Activated naive CD8-positive, alpha-beta T cell treated with anti-CD3 and anti-CD28 coated beads, Interleukin-2, amount 10 ng/mL, durations not matched to agents 7 days and 5 days (primary cell): ENCODE data around the gene DAPK1. TPM values are rescaled to one million over a fixed set of nuclear protein-coding genes. Genes with fewer than 3 reads are reported as not detected.

Experiments
- ATAC-seq: fragments of 150-1000 bp; cut with Tn5 transposase; one replicate; pipeline ENCODE4 v1.10.0; 2021; ENCODE audit warnings: low read depth, moderate library complexity
- POLR2A ChIA-PET: fragments of 350-600 bp; sonication (Branson Sonifier 250); formaldehyde crosslinking; loops from one replicate; lab custom pipeline; 2021; ENCODE audit warnings: antibody characterized with exemption; lab: Charles Lee
- DNase-seq: peaks from one replicate; pipeline ENCODE4 v3.0.0; 2021
- H3K27ac Mint-ChIP-seq: one replicate; pipeline ENCODE4 v1.8.0; 2022; ENCODE audit warnings: mild to moderate bottlenecking, mixed read lengths
- H3K27me3 Mint-ChIP-seq: one replicate; pipeline ENCODE4 v1.8.0; 2022; ENCODE audit warnings: mild to moderate bottlenecking, moderate library complexity, mixed read lengths
- H3K36me3 Mint-ChIP-seq: one replicate; pipeline ENCODE4 v1.8.0; 2021; ENCODE audit warnings: mild to moderate bottlenecking, mixed read lengths
- H3K4me1 Mint-ChIP-seq: one replicate; pipeline ENCODE4 v1.8.0; 2021; ENCODE audit warnings: mixed read lengths
- H3K4me3 Mint-ChIP-seq: one replicate; pipeline ENCODE4 v1.8.0; 2022; ENCODE audit warnings: mild to moderate bottlenecking, moderate library complexity, mixed read lengths
- H3K9me3 Mint-ChIP-seq: one replicate; pipeline ENCODE4 v1.8.0; 2021; ENCODE audit warnings: mixed read lengths
- total RNA-seq, 2 experiments: library from RNA; stranded (reverse); gene quantifications; one replicate each; pipeline ENCODE4 v1.2.3, GENCODE V29; 2021

Gene DAPK1
- total RNA-seq, 2 experiments from 2014 or later, result 1.2 to 1.3 TPM

DNA sequence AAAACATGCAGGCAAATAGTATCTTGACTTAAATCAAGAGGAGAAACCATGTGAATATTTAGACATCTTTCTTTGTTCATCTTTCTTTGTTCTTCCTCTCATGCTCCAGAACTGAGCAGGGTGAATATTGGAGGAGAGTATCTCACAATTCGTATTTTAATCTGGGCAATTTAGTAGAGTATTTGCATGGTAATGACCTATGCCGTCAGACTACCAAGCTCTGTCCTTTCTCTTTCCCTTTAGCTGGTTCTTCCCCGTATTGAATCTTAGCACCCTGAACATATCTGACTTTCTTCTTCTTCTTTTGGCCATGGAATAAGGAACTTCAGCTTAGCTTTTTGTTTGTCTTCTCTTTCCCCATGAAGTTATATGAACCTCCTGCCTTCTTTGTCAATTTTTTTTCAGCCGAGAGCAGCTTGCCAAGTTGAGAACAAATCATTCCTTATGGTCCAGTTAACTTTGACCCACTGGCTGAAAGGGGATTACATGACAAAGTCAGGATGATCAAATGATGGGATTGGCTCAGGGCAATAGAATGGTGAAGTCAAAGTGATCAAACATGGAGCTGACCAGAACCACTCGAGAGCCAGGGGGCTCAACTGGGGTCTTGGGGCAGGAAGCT is 95.8 kb downstream of the DAPK1 start:
- POLR2A ChIA-PET, result no interaction called here
- H3K4me3 Mint-ChIP-seq, result no peak overlapping the region
- peaks cover 1% of the 10 kb centered on the region for H3K27me3 Mint-ChIP-seq
- no peaks in the 10 kb centered on the region for H3K36me3 Mint-ChIP-seq
- no peak for ATAC-seq
- DNase-seq, result no peak
- no peaks in the 10 kb centered on the region for H3K9me3 Mint-ChIP-seq
- H3K27ac Mint-ChIP-seq, result no peak overlapping the region
- H3K4me1 Mint-ChIP-seq, result no peaks in the 10 kb centered on the region

DNA sequence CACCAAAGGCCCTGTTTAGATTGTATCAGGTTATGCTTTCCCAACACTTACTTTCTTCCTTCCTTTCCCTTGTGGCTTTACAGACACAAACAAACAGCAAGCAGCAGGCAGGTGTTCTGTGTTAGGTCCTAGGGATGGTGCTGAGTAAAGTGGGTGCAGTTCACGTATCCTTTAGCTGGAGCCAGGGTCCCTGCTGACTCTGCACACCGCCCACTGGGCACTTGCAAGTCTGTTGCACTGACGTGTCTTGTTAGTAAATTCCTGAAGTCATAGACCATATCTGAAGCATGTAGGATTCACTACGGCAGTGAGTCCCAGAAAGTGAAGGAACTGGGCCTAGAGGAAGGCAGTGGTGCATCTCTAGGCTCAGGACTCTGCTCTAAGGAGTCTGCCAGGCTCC is 96.5 kb downstream of the DAPK1 start:
- H3K27ac Mint-ChIP-seq, result no peak overlapping the region

DNA sequence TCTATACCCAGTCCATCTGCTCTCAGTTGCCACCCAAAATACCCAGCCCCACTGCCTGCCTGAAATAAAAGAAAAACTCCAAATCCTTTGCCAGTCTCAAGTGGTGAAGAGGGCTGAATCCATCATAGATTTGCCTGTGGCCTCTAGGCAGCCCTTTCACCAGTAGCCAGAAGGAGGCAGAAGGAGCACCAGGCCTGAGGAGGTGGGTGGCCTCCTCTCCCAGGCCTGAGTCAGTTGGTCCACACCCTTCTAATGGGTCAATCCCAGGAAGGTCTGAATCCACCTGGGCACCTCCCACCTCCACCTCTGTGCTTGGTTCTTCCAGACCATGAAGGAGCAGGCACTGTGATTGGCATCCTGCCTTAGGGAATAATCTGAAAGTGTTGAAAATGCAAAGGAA is 97.0 kb downstream of the DAPK1 start:
- Mint-ChIP-seq H3K4me3 (no peak overlapping the region), H3K36me3 (no peaks in the 10 kb centered on the region), H3K27ac (no peak overlapping the region), H3K27me3 (peaks cover 1% of the 10 kb centered on the region), H3K4me1 (no peaks in the 10 kb centered on the region), H3K9me3 (no peaks in the 10 kb centered on the region)
- POLR2A ChIA-PET, result no interaction called here
- no peak for ATAC-seq
- no peak for DNase-seq

More for the DNA sequence above, 96.5 kb downstream of the DAPK1 start:
- Mint-ChIP-seq H3K4me3 (no peak overlapping the region), H3K4me1 (no peaks in the 10 kb centered on the region), H3K9me3 (no peaks in the 10 kb centered on the region), H3K27me3 (peaks cover 1% of the 10 kb centered on the region), H3K36me3 (no peaks in the 10 kb centered on the region)
- DNase-seq (no peak), ATAC-seq (no peak)
- POLR2A ChIA-PET, result no interaction called here

DNA sequence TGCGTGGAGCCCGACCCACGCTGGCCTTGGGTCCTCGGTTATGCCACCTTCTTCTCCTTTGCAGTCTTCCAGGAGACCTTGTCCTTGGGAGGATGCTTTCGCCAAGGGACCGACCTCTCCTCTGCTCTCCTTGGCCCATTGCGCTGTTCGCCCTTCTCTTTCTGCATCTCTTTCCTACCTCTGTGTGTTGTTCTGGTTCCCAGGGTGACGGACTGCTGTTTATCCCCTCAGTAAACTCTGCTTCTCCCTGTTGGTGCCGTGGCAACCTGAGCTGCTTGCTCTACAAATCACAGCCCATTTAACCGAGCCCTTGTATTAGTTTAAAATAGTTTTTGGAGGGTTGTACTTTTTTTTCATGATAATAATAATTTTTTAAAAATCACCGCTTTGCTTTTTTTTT is 97.9 kb downstream of the DAPK1 start:
- H3K4me3 Mint-ChIP-seq, result no peak overlapping the region
- H3K27ac Mint-ChIP-seq, result no peak overlapping the region
- ATAC-seq (no peak), DNase-seq (no peak)
- no peaks in the 10 kb centered on the region for H3K4me1 Mint-ChIP-seq
- POLR2A ChIA-PET, result interaction anchor here (0.6 kb wide), 1 partner anchor 657 kb away, joined by 4 read pairs; no protein-coding TSS in a partner anchor
- no peaks in the 10 kb centered on the region for H3K9me3 Mint-ChIP-seq
- H3K27me3 Mint-ChIP-seq, result peaks cover 1% of the 10 kb centered on the region
- no peaks in the 10 kb centered on the region for H3K36me3 Mint-ChIP-seq

DNA sequence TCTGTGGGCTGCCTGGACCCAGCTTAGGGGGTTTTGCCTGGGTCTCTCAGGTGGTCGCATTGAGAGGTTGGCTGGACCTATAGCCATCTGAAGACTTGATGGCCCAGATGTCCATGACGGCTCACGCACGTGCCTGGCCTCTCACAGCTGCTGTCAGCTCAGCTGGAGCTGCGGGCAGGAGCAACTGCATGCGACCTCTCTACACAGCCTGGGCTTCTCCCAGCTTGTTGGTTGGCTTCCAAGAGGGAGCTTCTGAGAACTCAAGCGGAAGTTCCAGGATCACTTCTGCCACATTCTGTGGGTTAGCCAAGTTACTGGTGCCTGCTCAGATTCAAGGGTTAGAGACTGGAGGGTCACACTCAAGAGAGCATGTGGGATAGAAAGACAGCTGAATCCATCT is 99.2 kb downstream of the DAPK1 start:
- Mint-ChIP-seq H3K36me3 (no peaks in the 10 kb centered on the region), H3K27ac (no peak overlapping the region), H3K27me3 (peaks cover 1% of the 10 kb centered on the region), H3K4me1 (no peaks in the 10 kb centered on the region), H3K4me3 (no peak overlapping the region), H3K9me3 (no peaks in the 10 kb centered on the region)
- POLR2A ChIA-PET, result no interaction called here
- no peak for DNase-seq
- ATAC-seq, result no peak

DNA sequence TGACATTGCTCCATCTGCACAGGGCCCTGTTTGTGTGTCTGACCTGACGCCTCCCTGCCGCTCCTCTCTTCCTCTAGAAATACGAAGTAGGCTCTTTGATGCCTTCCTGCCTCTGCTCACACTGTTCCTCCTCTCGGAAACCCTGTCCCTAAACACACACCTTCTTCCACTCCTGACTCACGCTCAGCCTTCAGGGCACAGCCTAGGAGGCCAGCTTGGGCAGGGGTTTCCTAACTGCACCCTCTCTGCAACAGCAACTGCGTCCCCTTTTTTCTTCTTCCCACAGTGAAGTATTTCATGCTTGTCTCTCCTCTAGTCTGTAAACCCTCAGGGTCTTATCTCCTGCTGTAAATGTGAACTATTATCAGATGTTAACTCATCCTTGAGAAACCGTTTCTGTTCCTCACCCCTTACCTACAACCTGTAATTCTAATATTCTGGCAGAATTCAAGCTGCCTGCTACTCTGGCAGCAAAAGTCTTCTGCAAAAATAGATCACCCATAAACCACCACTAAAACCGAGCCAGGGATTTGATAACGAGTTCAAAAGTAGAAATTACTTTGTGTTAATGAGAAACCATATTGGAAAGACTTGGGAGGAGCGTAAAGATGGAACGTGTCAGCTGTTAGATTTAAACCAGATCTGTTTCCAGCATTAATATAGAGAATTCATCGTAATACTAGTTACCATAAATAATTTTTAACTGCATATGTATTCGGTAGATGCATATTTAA is 100.2 kb downstream of the DAPK1 start:
- H3K9me3 Mint-ChIP-seq, result no peaks in the 10 kb centered on the region
- H3K27ac Mint-ChIP-seq, result no peak overlapping the region
- DNase-seq (no peak), ATAC-seq (no peak)
- H3K36me3 Mint-ChIP-seq, result no peaks in the 10 kb centered on the region
- H3K27me3 Mint-ChIP-seq, result peaks cover 1% of the 10 kb centered on the region
- no peak overlapping the region for H3K4me3 Mint-ChIP-seq
- POLR2A ChIA-PET, result no interaction called here
- H3K4me1 Mint-ChIP-seq, result no peaks in the 10 kb centered on the region

DNA sequence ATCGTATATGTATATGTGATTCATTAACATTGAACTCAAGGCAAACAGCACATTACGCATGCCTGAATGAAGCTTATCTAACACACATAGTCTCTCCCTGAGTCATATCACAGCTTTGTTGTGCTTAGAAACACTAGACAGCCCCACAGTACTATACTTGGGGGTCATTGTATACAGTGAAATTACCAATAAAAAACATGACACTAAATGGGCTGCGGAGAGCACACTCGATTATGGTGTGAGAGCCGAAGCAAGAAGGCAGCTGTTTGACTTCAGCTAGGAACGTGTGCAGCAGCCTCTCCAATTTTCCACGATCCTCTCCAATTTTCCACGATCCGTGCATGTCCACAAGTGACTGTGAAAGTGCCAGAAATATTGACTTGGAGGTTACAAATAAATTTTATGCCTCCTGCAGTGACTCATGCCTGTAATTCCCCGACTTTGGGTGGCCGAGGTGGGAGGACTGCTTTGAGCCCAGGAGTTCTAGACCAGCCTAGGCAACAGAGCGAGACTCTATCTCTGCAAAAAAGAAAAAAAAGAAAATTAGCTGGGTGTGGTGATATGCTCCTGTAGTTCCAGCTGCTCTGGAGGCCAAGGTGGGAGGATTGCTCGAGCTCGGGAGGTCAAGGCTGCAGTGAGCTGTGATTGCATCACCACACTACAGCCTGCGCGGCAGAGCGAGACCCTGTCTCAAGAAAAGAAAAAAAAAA is 102.4 kb downstream of the DAPK1 start:
- H3K27ac Mint-ChIP-seq, result no peak overlapping the region
- no peaks in the 10 kb centered on the region for H3K9me3 Mint-ChIP-seq
- H3K4me3 Mint-ChIP-seq, result no peak overlapping the region
- no peaks in the 10 kb centered on the region for H3K4me1 Mint-ChIP-seq
- no peak for DNase-seq
- H3K36me3 Mint-ChIP-seq, result no peaks in the 10 kb centered on the region
- POLR2A ChIA-PET, result no interaction called here
- no peak for ATAC-seq
- peaks cover 4% of the 10 kb centered on the region for H3K27me3 Mint-ChIP-seq

DNA sequence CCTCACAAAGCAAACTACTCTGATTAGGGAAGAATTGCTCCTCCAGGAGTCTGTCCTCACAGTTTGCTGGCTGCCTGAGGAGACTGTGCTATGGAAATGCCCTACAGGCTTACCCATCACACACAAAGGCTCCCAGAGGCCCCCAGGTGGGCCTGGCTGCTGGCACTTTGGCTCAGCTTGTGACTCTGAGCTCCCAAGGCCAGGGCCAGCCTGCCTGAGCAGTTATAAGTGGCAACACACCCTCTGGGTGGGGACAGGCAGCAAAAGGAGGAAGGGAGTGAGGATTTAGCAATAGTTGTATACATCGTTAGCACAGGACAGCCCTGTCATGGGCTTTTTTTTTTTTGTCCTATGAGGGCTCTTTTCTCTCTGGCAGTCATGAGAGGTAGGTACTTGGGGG is 103.5 kb downstream of the DAPK1 start:
- Mint-ChIP-seq H3K4me1 (peaks cover 5% of the 10 kb centered on the region), H3K36me3 (no peaks in the 10 kb centered on the region), H3K27ac (no peak overlapping the region), H3K4me3 (no peak overlapping the region), H3K27me3 (peaks cover 13% of the 10 kb centered on the region), H3K9me3 (no peaks in the 10 kb centered on the region)
- POLR2A ChIA-PET, result no interaction called here
- ATAC-seq, result no peak
- no peak for DNase-seq

DNA sequence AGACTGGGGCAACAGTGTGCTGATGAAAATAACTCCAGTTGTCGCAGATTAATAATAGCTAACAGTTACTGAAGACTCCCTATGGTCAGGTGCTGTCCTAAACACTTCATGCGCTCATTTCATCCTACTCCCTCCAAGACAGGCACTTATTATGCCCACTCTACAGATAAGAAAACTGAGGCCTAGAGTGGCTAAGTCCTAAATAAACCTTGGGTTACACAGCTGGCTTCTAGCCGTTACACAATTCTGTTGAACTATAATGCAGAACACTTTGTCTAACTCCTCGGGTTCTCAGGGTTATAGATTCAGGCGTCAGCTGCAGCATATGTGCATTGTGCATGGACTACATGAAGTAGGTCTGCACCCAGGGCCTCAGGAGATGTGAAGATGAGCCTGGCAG is 103.9 kb downstream of the DAPK1 start:
- POLR2A ChIA-PET, result no interaction called here
- H3K4me1 Mint-ChIP-seq, result peaks cover 5% of the 10 kb centered on the region
- H3K9me3 Mint-ChIP-seq, result no peaks in the 10 kb centered on the region
- H3K4me3 Mint-ChIP-seq, result no peak overlapping the region
- H3K27me3 Mint-ChIP-seq, result peaks cover 13% of the 10 kb centered on the region
- H3K27ac Mint-ChIP-seq, result no peak overlapping the region
- H3K36me3 Mint-ChIP-seq, result no peaks in the 10 kb centered on the region
- no peak for DNase-seq
- no peak for ATAC-seq

DNA sequence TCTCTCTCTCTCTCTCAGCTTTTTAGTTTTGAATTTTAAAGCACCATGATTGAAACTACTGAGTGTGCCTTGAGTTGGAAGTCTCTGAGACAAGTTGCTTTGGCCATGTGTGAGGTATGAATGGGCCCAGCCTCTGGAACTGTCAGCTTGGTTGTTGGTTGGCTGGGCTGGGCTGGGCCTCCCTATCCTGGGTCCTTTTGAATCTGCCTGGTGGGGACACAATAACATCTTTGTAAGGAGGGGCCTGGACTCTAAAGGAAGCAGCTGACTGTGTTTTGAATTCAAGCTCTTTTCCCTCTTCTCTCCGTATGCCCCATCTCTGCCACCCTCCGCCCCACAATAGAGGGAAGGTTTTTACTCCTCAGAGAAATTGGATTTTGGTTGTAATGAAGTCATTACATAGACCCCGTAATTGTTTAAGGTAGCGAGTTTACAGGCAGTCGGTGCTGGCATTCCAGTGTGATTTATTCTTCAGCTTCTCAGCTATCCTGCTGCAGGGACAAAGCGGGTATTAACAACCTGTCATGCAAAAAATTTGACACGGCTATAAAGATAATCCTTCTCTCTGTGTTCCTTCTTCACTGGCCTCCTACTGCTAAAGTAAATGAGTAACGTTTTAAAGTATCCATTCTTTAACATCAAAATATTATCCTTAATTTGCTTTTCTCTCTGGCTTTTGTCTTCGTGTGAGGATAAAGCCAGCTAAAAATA is 105.4 kb downstream of the DAPK1 start:
- ATAC-seq (no peak), DNase-seq (no peak)
- H3K9me3 Mint-ChIP-seq, result peaks cover 2% of the 10 kb centered on the region
- POLR2A ChIA-PET, result no interaction called here
- H3K4me3 Mint-ChIP-seq, result no peak overlapping the region
- H3K36me3 Mint-ChIP-seq, result no peaks in the 10 kb centered on the region
- no peak overlapping the region for H3K27ac Mint-ChIP-seq
- H3K27me3 Mint-ChIP-seq, result peaks cover 15% of the 10 kb centered on the region
- peaks cover 6% of the 10 kb centered on the region for H3K4me1 Mint-ChIP-seq

DNA sequence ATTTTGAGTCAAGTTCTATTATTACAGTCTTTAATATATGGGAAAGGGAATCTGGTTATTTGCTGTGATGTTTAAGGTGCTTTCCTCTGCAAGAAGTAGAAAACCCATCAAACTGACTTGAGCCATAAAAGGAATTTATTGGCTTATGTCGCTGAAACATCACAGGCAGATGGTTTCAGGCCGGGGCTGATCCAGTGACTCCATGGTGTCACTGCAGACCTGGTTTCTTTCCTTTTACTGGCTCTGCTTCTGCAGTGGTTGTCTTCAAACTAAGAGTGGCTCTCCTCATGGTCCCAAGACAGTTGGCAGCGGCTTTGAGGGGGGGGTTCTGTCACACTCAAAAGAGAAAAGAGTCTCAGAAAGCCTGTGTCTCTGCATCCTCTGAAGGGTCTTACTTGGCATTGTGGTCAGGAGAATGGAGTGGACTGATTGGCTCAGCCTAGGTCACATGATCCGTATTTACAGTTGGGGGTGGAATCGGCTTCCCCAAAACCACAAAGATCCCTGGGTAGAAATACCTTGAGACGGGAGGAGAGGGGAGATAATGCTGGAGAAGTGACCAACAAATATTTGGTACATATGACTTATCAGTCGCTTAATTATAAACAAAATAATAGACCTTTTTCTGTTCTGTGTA is 106.3 kb downstream of the DAPK1 start:
- POLR2A ChIA-PET, result no interaction called here
- H3K27me3 Mint-ChIP-seq, result peaks cover 15% of the 10 kb centered on the region
- H3K36me3 Mint-ChIP-seq, result no peaks in the 10 kb centered on the region
- no peak overlapping the region for H3K27ac Mint-ChIP-seq
- H3K4me3 Mint-ChIP-seq, result no peak overlapping the region
- H3K4me1 Mint-ChIP-seq, result peaks cover 6% of the 10 kb centered on the region
- H3K9me3 Mint-ChIP-seq, result peaks cover 2% of the 10 kb centered on the region
- no peak for DNase-seq
- no peak for ATAC-seq

DNA sequence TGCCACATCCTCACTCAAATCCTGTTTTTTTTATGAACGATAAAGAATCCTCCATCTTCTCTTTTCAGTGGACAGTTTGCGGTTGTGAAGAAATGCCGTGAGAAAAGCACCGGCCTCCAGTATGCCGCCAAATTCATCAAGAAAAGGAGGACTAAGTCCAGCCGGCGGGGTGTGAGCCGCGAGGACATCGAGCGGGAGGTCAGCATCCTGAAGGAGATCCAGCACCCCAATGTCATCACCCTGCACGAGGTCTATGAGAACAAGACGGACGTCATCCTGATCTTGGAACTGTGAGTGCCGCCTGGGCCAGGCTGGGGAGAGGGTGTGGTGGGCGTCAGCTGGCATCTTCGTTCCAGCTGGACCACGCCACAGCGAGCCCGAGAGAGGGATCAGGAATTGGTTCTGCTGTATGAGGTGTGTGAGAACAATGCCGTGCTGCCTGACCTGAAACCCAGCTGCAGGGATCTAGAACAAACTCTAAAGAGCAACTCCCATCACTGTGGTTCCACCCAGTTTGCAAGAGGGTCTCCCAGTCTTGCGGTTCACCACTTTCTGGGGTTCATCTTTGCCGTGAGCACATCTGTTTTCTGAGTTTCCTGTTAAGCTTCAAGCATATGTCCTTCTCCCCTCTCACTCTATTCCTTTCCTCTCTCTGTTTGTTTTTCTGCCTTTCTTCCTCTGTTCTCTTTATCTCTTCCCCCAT is 107.4 kb downstream of the DAPK1 start:
- ATAC-seq, result no peak
- Mint-ChIP-seq H3K27ac (no peak overlapping the region), H3K4me1 (peaks cover 6% of the 10 kb centered on the region)

More for the DNA sequence above, 107.4 kb downstream of the DAPK1 start:
- no peak for DNase-seq
- H3K4me3 Mint-ChIP-seq, result no peak overlapping the region
- POLR2A ChIA-PET, result no interaction called here
- no peaks in the 10 kb centered on the region for H3K36me3 Mint-ChIP-seq
- peaks cover 2% of the 10 kb centered on the region for H3K9me3 Mint-ChIP-seq
- H3K27me3 Mint-ChIP-seq, result peaks cover 15% of the 10 kb centered on the region
